Activated naive CD4-positive, alpha-beta T cell treated with anti-CD3 and anti-CD28 coated beads, Interleukin-2, amount 50 U/mL, for 24 hours (primary cell): Measurements from ENCODE around the gene KPRP.
A peak's percentile ranks its signal among the peaks of the same experiment; 100 is the strongest.

Experiments
- H3K27ac Mint-ChIP-seq: one replicate; pipeline ENCODE4 v1.8.0; 2021; ENCODE audit warnings: mild to moderate bottlenecking, mixed read lengths
- H3K27me3 Mint-ChIP-seq: one replicate; pipeline ENCODE4 v1.8.0; 2021; ENCODE audit warnings: mixed read lengths
- H3K36me3 Mint-ChIP-seq: one replicate; pipeline ENCODE4 v1.8.0; 2021; ENCODE audit warnings: mixed read lengths
- H3K4me1 Mint-ChIP-seq: one replicate; pipeline ENCODE4 v1.8.0; 2021; ENCODE audit warnings: mixed read lengths
- H3K4me3 Mint-ChIP-seq: one replicate; pipeline ENCODE4 v1.8.0; 2021; ENCODE audit warnings: mild to moderate bottlenecking, mixed read lengths
- H3K9me3 Mint-ChIP-seq: one replicate; pipeline ENCODE4 v1.8.0; 2021; ENCODE audit warnings: mixed read lengths

KPRP gene

DNA sequence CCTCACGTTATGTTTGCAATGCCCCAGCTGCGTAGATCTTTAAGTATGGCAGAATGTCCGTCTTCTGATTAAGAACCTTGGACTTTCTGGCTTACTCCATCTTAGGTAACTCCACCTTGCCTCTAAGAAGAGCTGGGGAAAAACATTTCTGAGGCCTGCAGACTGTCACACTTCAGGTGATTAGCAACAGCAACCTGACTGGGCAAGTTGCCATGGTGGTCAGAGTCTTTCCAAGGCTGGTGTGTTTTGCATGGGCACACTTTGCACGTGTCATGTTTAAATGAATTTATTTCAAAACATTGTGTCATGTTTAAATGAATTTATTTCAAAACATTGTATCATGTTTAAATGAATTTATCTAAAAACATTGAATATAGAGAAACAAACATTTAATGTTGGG lies 811 bp downstream of the KPRP start:
- peaks cover 9% of the 10 kb centered on the region for H3K27me3 Mint-ChIP-seq
- H3K9me3 Mint-ChIP-seq, result no peaks in the 10 kb centered on the region
- H3K36me3 Mint-ChIP-seq, result no peaks in the 10 kb centered on the region
- no peaks in the 10 kb centered on the region for H3K4me1 Mint-ChIP-seq
- H3K27ac Mint-ChIP-seq, result no peak overlapping the region
- no peak overlapping the region for H3K4me3 Mint-ChIP-seq

DNA sequence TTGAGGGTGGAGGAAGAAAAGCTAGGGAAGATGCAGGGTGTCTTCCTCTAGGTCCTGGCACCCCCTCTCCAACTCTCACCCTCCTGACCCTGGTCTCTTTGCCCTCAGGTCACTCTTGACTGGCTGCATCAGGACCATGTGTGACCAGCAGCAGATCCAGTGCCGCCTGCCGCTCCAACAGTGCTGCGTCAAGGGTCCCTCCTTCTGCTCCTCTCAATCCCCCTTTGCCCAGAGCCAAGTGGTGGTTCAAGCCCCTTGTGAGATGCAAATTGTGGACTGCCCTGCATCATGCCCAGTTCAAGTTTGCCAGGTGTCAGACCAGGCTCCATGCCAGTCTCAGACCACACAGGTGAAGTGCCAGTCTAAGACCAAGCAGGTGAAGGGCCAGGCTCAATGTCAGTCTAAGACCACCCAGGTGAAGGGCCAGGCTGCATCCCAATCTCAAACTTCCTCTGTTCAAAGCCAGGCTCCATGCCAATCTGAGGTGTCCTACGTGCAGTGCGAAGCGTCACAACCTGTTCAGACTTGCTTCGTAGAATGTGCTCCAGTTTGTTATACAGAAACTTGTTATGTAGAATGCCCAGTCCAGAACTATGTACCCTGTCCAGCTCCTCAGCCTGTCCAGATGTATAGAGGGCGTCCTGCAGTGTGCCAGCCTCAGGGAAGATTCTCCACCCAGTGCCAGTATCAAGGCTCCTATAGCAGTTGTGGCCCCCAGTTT lies 1.8 kb downstream of the KPRP start:
- Mint-ChIP-seq H3K4me3 (no peak overlapping the region), H3K4me1 (no peaks in the 10 kb centered on the region), H3K9me3 (no peaks in the 10 kb centered on the region), H3K36me3 (no peaks in the 10 kb centered on the region), H3K27me3 (peaks cover 6% of the 10 kb centered on the region), H3K27ac (no peak overlapping the region)

DNA sequence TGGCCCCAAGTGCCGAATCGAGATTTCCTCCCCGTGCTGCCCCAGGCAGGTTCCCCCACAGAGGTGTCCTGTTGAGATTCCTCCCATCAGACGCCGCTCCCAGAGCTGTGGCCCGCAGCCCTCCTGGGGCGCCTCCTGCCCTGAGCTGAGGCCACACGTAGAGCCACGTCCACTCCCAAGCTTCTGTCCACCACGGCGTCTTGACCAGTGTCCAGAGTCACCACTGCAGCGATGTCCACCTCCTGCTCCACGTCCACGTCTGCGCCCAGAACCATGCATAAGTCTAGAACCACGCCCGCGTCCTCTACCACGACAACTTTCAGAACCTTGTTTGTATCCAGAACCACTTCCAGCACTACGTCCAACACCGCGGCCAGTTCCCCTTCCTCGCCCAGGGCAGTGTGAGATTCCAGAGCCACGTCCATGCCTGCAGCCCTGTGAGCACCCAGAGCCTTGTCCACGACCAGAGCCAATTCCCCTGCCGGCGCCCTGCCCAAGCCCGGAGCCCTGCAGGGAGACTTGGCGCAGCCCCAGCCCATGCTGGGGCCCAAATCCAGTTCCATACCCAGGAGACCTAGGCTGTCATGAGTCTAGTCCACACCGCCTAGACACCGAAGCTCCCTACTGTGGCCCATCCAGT lies 2.8 kb downstream of the KPRP start:
- H3K4me3 Mint-ChIP-seq, result no peak overlapping the region
- H3K36me3 Mint-ChIP-seq, result no peaks in the 10 kb centered on the region
- H3K27ac Mint-ChIP-seq, result peak overlapping the region; percentile 25
- H3K9me3 Mint-ChIP-seq, result no peaks in the 10 kb centered on the region
- H3K27me3 Mint-ChIP-seq, result peaks cover 7% of the 10 kb centered on the region
- H3K4me1 Mint-ChIP-seq, result no peaks in the 10 kb centered on the region

DNA sequence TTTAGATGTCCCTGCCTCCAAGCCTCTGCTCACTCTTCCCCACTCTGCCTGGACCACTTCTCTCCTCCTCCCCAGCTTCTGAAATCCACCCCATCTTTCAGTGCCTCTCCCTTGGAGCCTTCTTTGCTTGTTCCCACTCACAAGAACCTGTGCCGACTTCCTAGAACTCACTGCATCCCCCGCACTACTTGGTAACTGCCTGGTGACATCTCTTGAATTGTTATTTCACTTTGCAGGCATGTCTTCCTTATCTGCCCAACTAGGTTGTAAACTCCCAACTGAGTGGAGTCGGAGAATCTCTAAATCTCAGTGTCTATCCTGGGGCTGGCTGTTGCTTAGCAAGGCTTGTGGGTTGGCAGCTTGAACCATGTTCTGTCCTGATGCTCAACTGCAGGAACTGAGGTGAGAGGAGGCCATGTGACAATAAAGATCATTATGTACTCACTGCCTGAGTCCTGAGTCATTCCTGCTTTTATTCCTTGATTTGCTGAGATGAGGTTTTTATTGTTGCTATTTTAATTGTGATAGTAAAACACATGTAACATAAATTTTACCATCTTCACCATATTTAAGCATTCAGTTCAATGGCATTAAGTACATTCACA lies 3.9 kb downstream of the KPRP start:
- Mint-ChIP-seq H3K27me3 (peaks cover 7% of the 10 kb centered on the region), H3K27ac (no peak overlapping the region), H3K4me3 (no peak overlapping the region), H3K36me3 (no peaks in the 10 kb centered on the region), H3K4me1 (no peaks in the 10 kb centered on the region), H3K9me3 (no peaks in the 10 kb centered on the region)

DNA sequence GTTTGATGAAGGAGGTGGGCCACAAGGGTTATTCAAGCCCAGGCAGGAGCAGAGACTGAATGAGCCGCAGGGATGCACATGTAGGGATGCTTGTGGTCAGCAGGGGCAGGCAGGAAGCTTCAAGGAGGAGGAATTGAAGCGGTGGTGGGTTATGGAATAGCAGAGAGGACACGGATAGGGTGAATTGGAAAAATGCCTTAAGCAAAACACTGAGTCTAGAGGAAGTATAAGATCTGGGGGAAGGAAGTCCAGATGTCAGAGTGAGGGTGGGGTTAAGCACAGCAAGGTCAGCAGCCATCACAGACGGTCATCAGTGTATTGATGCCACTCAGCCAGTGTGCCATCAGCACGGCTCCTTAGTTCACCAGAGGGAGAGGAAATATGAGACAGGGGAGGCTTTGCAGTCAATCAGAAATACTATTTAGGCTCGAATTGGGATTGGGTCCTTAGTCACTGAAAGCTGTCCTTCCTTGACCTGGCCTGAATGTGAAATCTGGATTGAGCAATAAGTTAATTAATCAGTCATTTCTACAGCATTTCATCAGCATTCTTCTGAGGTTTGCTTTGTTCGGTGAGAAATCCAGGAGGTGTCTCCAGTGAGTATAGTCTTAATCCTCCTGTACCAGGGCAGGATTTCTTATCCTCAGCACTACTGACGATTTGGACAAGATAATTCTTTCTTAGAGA lies 11.2 kb downstream of the KPRP start:
- Mint-ChIP-seq H3K9me3 (no peaks in the 10 kb centered on the region), H3K27ac (no peak overlapping the region), H3K36me3 (no peaks in the 10 kb centered on the region), H3K27me3 (peaks cover 3% of the 10 kb centered on the region), H3K4me1 (no peaks in the 10 kb centered on the region), H3K4me3 (no peak overlapping the region)

DNA sequence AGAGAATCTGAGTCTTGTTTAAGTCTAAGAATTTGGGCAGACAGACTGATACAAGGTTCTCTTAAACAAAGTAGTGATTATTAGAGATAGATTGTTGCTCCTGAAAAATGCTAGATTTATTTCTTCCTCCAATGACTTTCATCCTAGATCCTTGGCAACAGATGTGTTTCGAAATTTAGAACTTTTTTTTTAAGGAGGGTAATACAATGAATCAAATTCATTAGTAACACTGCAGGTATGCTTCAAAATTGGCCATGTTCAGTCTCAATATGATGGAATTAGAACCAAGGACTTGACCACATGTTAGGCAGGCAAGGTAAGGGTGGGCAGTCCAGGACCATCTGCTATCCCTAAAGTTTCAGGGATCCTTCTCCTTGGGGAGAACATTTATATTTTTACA lies 12.6 kb downstream of the KPRP start:
- peaks cover 12% of the 10 kb centered on the region for H3K27me3 Mint-ChIP-seq
- H3K27ac Mint-ChIP-seq, result no peak overlapping the region
- H3K36me3 Mint-ChIP-seq, result no peaks in the 10 kb centered on the region

DNA sequence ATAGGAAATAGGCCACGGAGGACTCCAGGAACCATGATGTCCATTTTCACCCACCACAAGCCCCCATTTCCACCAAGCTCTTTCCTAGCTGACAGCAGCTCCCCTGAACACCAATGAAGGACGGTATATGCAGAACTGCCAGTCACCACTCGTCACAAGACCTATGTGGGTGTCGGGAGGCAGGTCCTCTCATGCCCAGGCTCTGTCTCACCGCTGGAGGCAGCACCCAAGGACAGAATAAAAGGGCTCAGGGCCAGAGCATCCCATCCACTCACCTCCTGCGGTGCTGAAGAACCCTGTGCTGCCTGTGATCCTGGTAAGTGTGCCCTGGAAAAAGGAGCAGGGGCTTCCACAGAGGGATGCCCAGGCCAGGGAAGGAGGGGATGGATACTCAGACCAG lies 17.1 kb downstream of the KPRP start, which contains the start of gene LCE1F:
TSS of gene LCE1F (plus strand) at position 266 of the 400 bp plus-strand sequence. CDS start 1,232 bp downstream, outside the sequence.
- Mint-ChIP-seq H3K27ac (no peak within 1 kb of the TSS), H3K4me1 (no peaks in the 10 kb centered on the region), H3K9me3 (peaks cover 6% of the 10 kb centered on the region), H3K36me3 (no peaks in the 10 kb centered on the region), H3K4me3 (no peak within 1 kb of the TSS), H3K27me3 (peaks cover 15% of the 10 kb centered on the region)

More for the DNA sequence above, 12.6 kb downstream of the KPRP start:
- H3K4me3 Mint-ChIP-seq, result no peak overlapping the region
- no peaks in the 10 kb centered on the region for H3K4me1 Mint-ChIP-seq
- peaks cover 6% of the 10 kb centered on the region for H3K9me3 Mint-ChIP-seq

DNA sequence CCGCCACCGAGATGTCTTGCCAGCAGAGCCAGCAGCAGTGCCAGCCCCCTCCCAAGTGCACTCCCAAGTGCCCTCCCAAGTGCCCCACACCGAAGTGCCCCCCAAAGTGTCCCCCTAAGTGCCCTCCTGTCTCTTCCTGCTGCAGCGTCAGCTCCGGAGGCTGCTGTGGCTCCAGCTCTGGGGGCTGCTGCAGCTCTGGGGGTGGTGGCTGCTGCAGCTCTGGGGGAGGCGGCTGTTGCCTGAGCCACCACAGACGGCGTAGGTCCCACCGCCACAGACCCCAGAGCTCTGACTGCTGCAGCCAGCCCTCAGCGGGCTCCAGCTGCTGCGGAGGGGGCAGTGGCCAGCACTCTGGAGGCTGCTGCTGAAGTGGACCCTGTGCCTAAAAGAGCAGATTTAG lies 18.5 kb downstream of the KPRP start:
- Mint-ChIP-seq H3K27ac (no peak overlapping the region), H3K4me1 (no peaks in the 10 kb centered on the region), H3K27me3 (peaks cover 21% of the 10 kb centered on the region), H3K9me3 (peaks cover 6% of the 10 kb centered on the region), H3K36me3 (no peaks in the 10 kb centered on the region), H3K4me3 (no peak overlapping the region)

DNA sequence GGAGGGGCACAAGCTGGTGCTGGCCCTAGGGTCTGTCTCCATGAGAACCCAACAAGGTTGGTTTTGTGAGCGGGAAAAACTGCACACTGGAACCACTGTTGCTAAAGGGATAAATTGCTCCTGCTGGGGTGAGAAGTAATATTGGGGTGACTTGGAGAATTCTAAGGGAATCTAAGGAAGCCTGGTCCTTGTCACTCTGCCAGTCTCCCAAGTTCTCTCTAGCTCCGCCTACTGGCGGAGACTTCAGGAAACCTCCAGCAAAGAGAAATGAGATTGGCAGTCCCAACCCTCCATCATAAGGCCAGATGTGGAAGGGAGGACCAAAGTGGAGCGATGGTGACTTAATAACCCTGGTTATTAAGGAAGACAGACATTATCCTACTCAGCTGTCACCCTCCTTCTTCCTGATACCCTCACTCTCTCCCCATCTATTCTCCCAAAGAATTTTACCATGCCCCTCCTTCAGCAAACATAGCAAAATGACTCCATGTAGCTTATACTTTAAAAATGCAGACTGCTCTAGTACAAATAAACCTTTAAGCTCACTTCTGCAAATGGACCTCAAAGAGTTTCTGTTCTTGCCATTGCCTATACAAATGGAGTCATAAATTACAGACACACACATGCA lies 19.8 kb downstream of the KPRP start:
- Mint-ChIP-seq H3K27ac (no peak overlapping the region), H3K36me3 (no peaks in the 10 kb centered on the region), H3K9me3 (peaks cover 6% of the 10 kb centered on the region), H3K27me3 (peaks cover 21% of the 10 kb centered on the region), H3K4me3 (no peak overlapping the region), H3K4me1 (no peaks in the 10 kb centered on the region)

DNA sequence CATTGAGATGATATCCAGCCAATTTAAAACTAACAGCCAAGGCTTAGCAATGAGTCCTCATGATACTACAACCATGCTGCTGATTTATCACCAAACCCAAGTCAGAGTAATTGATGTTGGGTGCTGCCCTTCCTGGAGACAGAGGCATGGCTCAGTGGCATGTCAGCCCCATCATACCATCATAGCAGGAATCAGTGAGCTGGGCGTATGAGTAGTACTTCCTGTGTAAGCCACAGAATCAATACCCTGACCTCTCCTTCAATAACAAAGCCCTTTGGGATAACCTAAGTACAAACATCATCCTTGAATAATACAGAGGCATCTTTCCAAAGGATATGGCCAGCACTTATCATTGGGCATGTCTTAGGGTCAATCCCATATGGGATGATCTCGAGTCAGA lies 25.3 kb downstream of the KPRP start:
- Mint-ChIP-seq H3K36me3 (no peaks in the 10 kb centered on the region), H3K9me3 (no peaks in the 10 kb centered on the region), H3K27ac (no peak overlapping the region), H3K4me3 (no peak overlapping the region), H3K4me1 (no peaks in the 10 kb centered on the region), H3K27me3 (peaks cover 25% of the 10 kb centered on the region)

DNA sequence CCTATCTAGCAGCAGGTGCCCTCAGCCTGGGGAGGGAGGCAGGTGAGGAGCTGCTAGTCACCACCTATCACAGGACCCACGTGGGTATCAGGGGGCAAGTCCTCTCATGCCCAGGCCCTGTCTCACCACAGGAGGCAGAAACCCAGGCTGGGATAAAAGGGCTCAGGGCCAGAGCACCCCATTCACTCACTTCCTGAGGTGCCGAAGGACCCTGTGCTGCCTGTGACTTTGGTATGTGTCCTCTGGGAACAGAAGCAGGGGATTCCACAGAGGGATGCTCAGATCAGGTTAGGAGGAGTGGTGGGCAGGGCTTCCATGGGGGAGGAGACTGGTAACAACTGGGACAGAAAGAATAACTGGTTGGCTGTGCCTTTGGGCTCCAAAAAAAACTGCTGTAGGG lies 28.3 kb downstream of the KPRP start, which contains the start of gene LCE1E:
TSS of gene LCE1E (plus strand) at position 181 of the 400 bp plus-strand sequence. CDS start 1,043 bp downstream, outside the sequence.
- Mint-ChIP-seq H3K36me3 (no peaks in the 10 kb centered on the region), H3K27me3 (peaks cover 22% of the 10 kb centered on the region), H3K9me3 (no peaks in the 10 kb centered on the region), H3K4me1 (no peaks in the 10 kb centered on the region), H3K27ac (no peak within 1 kb of the TSS), H3K4me3 (no peak within 1 kb of the TSS)

DNA sequence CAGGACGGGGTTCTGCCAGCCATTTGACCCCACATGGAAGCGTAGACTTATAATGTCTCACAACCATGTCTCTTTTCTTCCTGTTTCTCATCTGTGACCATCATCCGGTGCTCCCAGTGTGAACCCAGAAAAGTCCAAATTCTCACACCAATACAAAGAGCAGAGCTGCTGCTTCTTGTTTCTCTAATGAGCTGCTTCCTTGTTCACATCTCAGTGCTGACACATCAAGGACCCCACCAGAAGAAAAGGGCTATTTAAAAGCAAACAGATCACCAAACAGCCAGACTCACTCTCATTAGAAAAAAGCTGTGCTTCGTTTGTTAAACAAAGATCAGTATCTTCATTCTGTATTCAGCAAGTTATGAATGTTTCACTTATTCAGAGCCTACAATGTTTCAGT lies 37.9 kb downstream of the KPRP start:
- Mint-ChIP-seq H3K27ac (no peak overlapping the region), H3K9me3 (no peaks in the 10 kb centered on the region), H3K4me1 (no peaks in the 10 kb centered on the region), H3K27me3 (peaks cover 20% of the 10 kb centered on the region), H3K36me3 (no peaks in the 10 kb centered on the region), H3K4me3 (no peak overlapping the region)

DNA sequence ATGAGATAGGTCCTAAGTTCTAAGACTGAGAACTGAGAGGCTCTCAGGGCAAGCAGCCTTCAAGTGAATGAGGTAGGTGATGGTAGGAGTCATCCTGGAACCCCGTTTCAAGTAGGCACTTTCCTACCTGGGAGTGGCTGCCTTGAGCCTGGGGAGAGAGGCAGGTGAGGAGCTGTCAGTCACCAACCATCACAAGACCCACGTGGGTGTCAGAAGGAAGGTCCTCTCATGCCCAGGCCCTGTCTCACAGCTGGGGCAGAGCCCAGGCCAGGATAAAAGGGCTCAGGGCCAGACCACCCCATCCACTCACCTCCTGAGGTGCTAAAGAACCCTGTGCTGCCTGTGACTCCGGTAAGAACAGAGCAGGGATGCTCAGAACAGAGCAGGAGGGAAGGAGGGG lies 38.6 kb downstream of the KPRP start, which contains the start of gene LCE1D:
TSS of gene LCE1D (plus strand) at position 301 of the 400 bp plus-strand sequence. CDS start 1,074 bp downstream, outside the sequence.
- H3K27ac Mint-ChIP-seq, result no peak within 1 kb of the TSS
- no peaks in the 10 kb centered on the region for H3K4me1 Mint-ChIP-seq
- no peaks in the 10 kb centered on the region for H3K9me3 Mint-ChIP-seq
- H3K27me3 Mint-ChIP-seq, result peaks cover 18% of the 10 kb centered on the region
- H3K4me3 Mint-ChIP-seq, result no peak within 1 kb of the TSS
- H3K36me3 Mint-ChIP-seq, result no peaks in the 10 kb centered on the region

DNA sequence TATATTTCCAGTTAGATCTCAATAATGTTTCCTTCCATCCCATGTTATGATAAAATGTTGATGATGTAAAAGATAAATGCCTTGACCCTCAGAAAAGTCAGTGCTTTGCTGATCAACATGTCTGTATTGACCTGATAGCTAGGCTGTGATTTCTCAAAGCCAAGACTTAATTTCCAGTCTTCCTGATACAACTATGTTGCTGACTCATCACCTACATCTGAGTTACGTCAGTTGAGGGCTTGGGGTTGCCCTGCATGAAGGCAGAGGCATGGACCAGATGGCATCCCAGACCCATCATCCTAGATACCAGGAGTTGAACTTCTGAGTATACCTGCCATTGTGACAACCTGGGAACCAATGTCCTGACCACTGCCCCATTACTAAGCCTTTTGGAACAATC lies 43.5 kb downstream of the KPRP start:
- Mint-ChIP-seq H3K4me1 (no peaks in the 10 kb centered on the region), H3K36me3 (no peaks in the 10 kb centered on the region), H3K27me3 (peaks cover 17% of the 10 kb centered on the region), H3K4me3 (no peak overlapping the region), H3K9me3 (no peaks in the 10 kb centered on the region), H3K27ac (no peak overlapping the region)

DNA sequence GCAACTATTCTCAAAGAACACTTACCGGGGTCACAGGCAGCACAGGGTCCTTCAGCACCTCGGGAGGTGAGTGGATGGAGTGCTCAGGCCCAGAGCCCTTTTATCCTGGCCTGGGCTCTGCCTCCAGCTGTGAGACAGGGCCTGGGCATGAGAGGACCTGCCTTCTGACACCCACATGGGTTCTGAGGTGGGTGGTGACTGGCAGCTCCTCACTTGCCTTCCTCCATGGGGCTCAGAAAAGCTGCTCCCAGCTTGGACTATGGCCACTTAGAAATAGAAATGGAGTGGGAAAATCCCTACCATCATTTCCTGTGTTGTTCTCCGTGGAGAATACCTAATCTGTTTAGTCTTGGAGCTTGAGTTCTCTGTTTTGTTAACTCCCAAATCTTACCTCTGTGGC lies 48.8 kb downstream of the KPRP start, which contains the start of gene LCE1C:
TSS of gene LCE1C (minus strand) at position 76 of the 400 bp plus-strand sequence. CDS start 1,173 bp downstream, outside the sequence.
- Mint-ChIP-seq H3K4me3 (no peak within 1 kb of the TSS), H3K36me3 (no peaks in the 10 kb centered on the region), H3K27me3 (peaks cover 7% of the 10 kb centered on the region), H3K4me1 (no peaks in the 10 kb centered on the region), H3K9me3 (no peaks in the 10 kb centered on the region), H3K27ac (no peak within 1 kb of the TSS)
